Measurements from ENCODE around the gene ZNF213.
A peak's percentile ranks its signal among the peaks of the same experiment; 100 is the strongest.

Gene ZNF213

GRCh38 chr16:3188925-3189825, 54.3 kb downstream of the ZNF213 start:
- H3K27me3 ChIP-seq (ENCODE audit: control insufficient read depth in 3 of 3, insufficient read depth in 3 of 3, low read depth in 1 of 3, low read length in 3 of 3), result peaks cover 2 to 39% (median 14%) of the 10 kb centered on the region in 3 experiments
- H2BK12ac ChIP-seq (ENCODE audit: low read length), result no peak overlapping the region
- no CpG with 5 or more reads among the region's 61 CpGs for WGBS, 2 donors (ENCODE audit: extremely low coverage in 2 of 2, insufficient read length in 2 of 2, insufficient replicate concordance in 1 of 2)

GRCh38 chr16:3189869-3190268, 55.0 kb downstream of the ZNF213 start:
- Histone ChIP-seq H3K4ac (ENCODE audit: low read length) (no peak overlapping the region), H2AFZ (ENCODE audit: low read length) (peak overlapping the region; percentile 91), H2AK5ac (ENCODE audit: low read depth, low read length) (no peak overlapping the region), H2BK12ac (ENCODE audit: low read length) (no peak overlapping the region), H3K4me2 (ENCODE audit: insufficient read depth, low read length, poor library complexity, severe bottlenecking) (no peak overlapping the region), H3K4me3 (ENCODE audit: low read length in 2 of 2) (peak overlapping the region in 1 of 2 donors; percentile 61), H3K27ac (replicated peaks; ENCODE audit: low read length) (no peak overlapping the region), H3K36me3 (replicated peaks in 1 of 2; ENCODE audit: control insufficient read depth in 2 of 2, insufficient read depth in 2 of 2, low read length in 2 of 2) (no peaks in the 10 kb centered on the region), H3K27me3 (ENCODE audit: control insufficient read depth in 3 of 3, insufficient read depth in 3 of 3, low read depth in 1 of 3, low read length in 3 of 3) (peaks cover 2 to 38% (median 14%) of the 10 kb centered on the region in 3 experiments), H2BK5ac (ENCODE audit: low read length) (no peak overlapping the region), H3K23ac (ENCODE audit: low read depth, low read length, poor library complexity) (no peak overlapping the region), H4K91ac (ENCODE audit: low read depth, low read length, poor library complexity) (no peak overlapping the region), H3K4me1 (ENCODE audit: control insufficient read depth in 2 of 2, insufficient read depth in 1 of 2, low read depth in 1 of 2, low read length in 2 of 2) (no peaks in the 10 kb centered on the region), H3K14ac (ENCODE audit: low read length) (no peak overlapping the region), H3K9ac (ENCODE audit: low read depth, low read length, poor library complexity) (no peak overlapping the region), H2BK15ac (ENCODE audit: low read length) (no peak overlapping the region), H3K79me1 (ENCODE audit: low read depth, low read length) (no peaks in the 10 kb centered on the region), H2BK120ac (ENCODE audit: low read depth, low read length) (no peak overlapping the region), H4K8ac (ENCODE audit: low read depth, low read length) (no peak overlapping the region), H3K18ac (ENCODE audit: low read length) (no peak overlapping the region), H3K9me3 (replicated peaks in 1 of 2; ENCODE audit: control insufficient read depth in 2 of 2, insufficient read depth in 1 of 2, low read depth in 1 of 2, low read length in 2 of 2) (peaks cover 0 to 2% of the 10 kb centered on the region in 2 donors)
- no CpG with 5 or more reads among the region's 11 CpGs for WGBS, 2 donors (ENCODE audit: extremely low coverage in 2 of 2, insufficient read length in 2 of 2, insufficient replicate concordance in 1 of 2)
- no peak for DNase-seq (ENCODE audit: low spot score)

More at GRCh38 chr16:3188925-3189825, 54.3 kb downstream of the ZNF213 start:
- Histone ChIP-seq H2BK120ac (ENCODE audit: low read depth, low read length) (no peak overlapping the region), H3K14ac (ENCODE audit: low read length) (peak overlapping the region; percentile 14), H3K36me3 (replicated peaks in 1 of 2; ENCODE audit: control insufficient read depth in 2 of 2, insufficient read depth in 2 of 2, low read length in 2 of 2) (no peaks in the 10 kb centered on the region), H3K23ac (ENCODE audit: low read depth, low read length, poor library complexity) (peak overlapping the region; percentile 22), H4K8ac (ENCODE audit: low read depth, low read length) (no peak overlapping the region), H2BK15ac (ENCODE audit: low read length) (peak overlapping the region; percentile 19), H3K4me1 (ENCODE audit: control insufficient read depth in 2 of 2, insufficient read depth in 1 of 2, low read depth in 1 of 2, low read length in 2 of 2) (no peaks in the 10 kb centered on the region), H2AFZ (ENCODE audit: low read length) (peak overlapping the region; percentile 91), H3K9me3 (replicated peaks in 1 of 2; ENCODE audit: control insufficient read depth in 2 of 2, insufficient read depth in 1 of 2, low read depth in 1 of 2, low read length in 2 of 2) (peaks cover 0 to 2% of the 10 kb centered on the region in 2 donors), H2BK5ac (ENCODE audit: low read length) (peak overlapping the region; percentile 32), H3K79me1 (ENCODE audit: low read depth, low read length) (no peaks in the 10 kb centered on the region), H4K91ac (ENCODE audit: low read depth, low read length, poor library complexity) (no peak overlapping the region), H3K27ac (replicated peaks; ENCODE audit: low read length) (no peak overlapping the region), H2AK5ac (ENCODE audit: low read depth, low read length) (peak overlapping the region; percentile 60), H3K4ac (ENCODE audit: low read length) (no peak overlapping the region), H3K4me2 (ENCODE audit: insufficient read depth, low read length, poor library complexity, severe bottlenecking) (peak overlapping the region; percentile 93), H3K9ac (ENCODE audit: low read depth, low read length, poor library complexity) (peak overlapping the region; percentile 61), H3K18ac (ENCODE audit: low read length) (peak overlapping the region; percentile 93), H3K4me3 (ENCODE audit: low read length in 2 of 2) (peak overlapping the region; percentile 61 to 92)
- no peak for DNase-seq (ENCODE audit: low spot score)

DNA sequence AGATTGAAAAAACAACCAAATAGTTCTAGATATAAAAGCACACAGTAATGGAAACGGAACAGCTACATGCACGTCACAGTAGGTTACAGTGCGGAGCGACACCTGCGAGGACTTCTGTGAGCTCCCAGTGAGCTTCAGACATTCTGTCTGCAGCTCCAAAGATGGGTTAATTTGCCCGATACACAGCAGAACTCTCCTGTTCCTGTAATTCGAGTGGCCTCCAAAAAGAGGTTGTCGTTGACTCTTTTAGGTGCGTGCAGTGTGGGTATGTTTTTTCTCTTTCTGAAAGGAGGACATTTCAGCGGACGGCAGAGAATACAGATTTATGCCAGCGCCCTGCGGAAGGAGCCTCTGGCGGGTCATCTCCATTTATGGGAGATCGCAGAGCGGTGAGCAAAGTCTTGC, 56.1 kb downstream of the ZNF213 start:
- H2AK5ac ChIP-seq (ENCODE audit: low read depth, low read length), result no peak overlapping the region
- no peak overlapping the region for H2BK5ac ChIP-seq (ENCODE audit: low read length)
- H3K18ac ChIP-seq (ENCODE audit: low read length), result no peak overlapping the region
- H3K23ac ChIP-seq (ENCODE audit: low read depth, low read length, poor library complexity), result no peak overlapping the region
- no CpG with 5 or more reads among the region's 16 CpGs for WGBS, 2 donors (ENCODE audit: extremely low coverage in 2 of 2, insufficient read length in 2 of 2, insufficient replicate concordance in 1 of 2)
- no peak overlapping the region for H4K91ac ChIP-seq (ENCODE audit: low read depth, low read length, poor library complexity)
- no peak overlapping the region for H2BK12ac ChIP-seq (ENCODE audit: low read length)
- no peaks in the 10 kb centered on the region for H3K36me3 ChIP-seq (replicated peaks in 1 of 2; ENCODE audit: control insufficient read depth in 2 of 2, insufficient read depth in 2 of 2, low read length in 2 of 2)
- peak overlapping the region in 1 of 2 donors; percentile 28 for H3K4me3 ChIP-seq (ENCODE audit: low read length in 2 of 2)
- no peak overlapping the region for H3K14ac ChIP-seq (ENCODE audit: low read length)
- no peak overlapping the region for H2BK15ac ChIP-seq (ENCODE audit: low read length)
- DNase-seq (ENCODE audit: low spot score), result no peak
- no peak overlapping the region for H4K8ac ChIP-seq (ENCODE audit: low read depth, low read length)
- no peak overlapping the region for H3K4ac ChIP-seq (ENCODE audit: low read length)
- peak overlapping the region; percentile 66 for H2AFZ ChIP-seq (ENCODE audit: low read length)
- H3K27ac ChIP-seq (replicated peaks; ENCODE audit: low read length), result no peak overlapping the region
- peaks cover 2 to 38% (median 16%) of the 10 kb centered on the region in 3 experiments for H3K27me3 ChIP-seq (ENCODE audit: control insufficient read depth in 3 of 3, insufficient read depth in 3 of 3, low read depth in 1 of 3, low read length in 3 of 3)
- no peaks in the 10 kb centered on the region for H3K4me1 ChIP-seq (ENCODE audit: control insufficient read depth in 2 of 2, insufficient read depth in 1 of 2, low read depth in 1 of 2, low read length in 2 of 2)
- peaks cover 0 to 2% of the 10 kb centered on the region in 2 donors for H3K9me3 ChIP-seq (replicated peaks in 1 of 2; ENCODE audit: control insufficient read depth in 2 of 2, insufficient read depth in 1 of 2, low read depth in 1 of 2, low read length in 2 of 2)
- H3K79me1 ChIP-seq (ENCODE audit: low read depth, low read length), result no peaks in the 10 kb centered on the region
- H2BK120ac ChIP-seq (ENCODE audit: low read depth, low read length), result no peak overlapping the region
- no peak overlapping the region for H3K9ac ChIP-seq (ENCODE audit: low read depth, low read length, poor library complexity)
- H3K4me2 ChIP-seq (ENCODE audit: insufficient read depth, low read length, poor library complexity, severe bottlenecking), result peak overlapping the region; percentile 23
